NB4 (cell line): Measurements from ENCODE around the gene LRFN2.

Source experiments
- DNase-seq: peaks from one replicate; pipeline ENCODE4 v3.0.0; 2010; ENCODE audit warnings: low read depth
- H3K4me3 ChIP-seq: one replicate; pipeline ENCODE4 v1.5.1; 2011; ENCODE audit warnings: mild to moderate bottlenecking, low read depth, low read length, moderate library complexity
- MYC ChIP-seq: IDR thresholded peaks from 2 replicates; pipeline ENCODE4 v1.6.1; 2011; ENCODE audit warnings: low read depth, low read length
- POLR2A ChIP-seq: IDR thresholded peaks from 2 replicates; pipeline ENCODE4 v1.6.1; 2011; ENCODE audit warnings: mild to moderate bottlenecking; ENCODE audit not compliant: insufficient read length; ENCODE audit errors: extremely low read depth
- TF ChIP-seq, protein P1 (sequence below): IDR thresholded peaks from 2 replicates; pipeline ENCODE4 v1.6.1; 2011; ENCODE audit warnings: low read depth, low read length
- TF ChIP-seq, protein P2 (sequence below): IDR thresholded peaks from one replicate; pipeline ENCODE4 v1.5.1; 2012; ENCODE audit warnings: low read depth, low read length

LRFN2 gene

DNA sequence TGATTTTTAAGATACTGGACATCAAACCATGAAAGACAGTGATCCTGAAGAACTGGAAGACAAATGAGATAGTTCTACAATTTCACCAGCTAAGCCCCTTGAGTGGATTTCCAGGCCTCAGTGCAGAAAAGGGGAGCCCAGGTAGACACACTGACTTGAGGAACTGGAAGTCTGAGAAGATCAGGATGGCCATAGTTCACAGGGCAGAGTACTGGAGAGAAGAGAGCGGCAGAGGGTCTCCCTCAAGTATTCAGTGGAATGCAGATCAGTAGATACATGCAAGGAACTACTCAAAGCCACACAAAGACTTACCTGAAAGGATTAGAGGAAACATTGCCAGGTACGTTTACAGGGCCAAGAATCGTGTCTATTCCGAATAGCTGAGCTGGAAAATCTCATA is 224.3 kb downstream of the LRFN2 start:
- no peak overlapping the region for H3K4me3 ChIP-seq
- TF ChIP-seq POLR2A, result no peak
- TF ChIP-seq, protein P1, sequence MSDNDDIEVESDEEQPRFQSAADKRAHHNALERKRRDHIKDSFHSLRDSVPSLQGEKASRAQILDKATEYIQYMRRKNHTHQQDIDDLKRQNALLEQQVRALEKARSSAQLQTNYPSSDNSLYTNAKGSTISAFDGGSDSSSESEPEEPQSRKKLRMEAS, result no peak
- TF ChIP-seq MYC, result no peak
- TF ChIP-seq, protein P2, sequence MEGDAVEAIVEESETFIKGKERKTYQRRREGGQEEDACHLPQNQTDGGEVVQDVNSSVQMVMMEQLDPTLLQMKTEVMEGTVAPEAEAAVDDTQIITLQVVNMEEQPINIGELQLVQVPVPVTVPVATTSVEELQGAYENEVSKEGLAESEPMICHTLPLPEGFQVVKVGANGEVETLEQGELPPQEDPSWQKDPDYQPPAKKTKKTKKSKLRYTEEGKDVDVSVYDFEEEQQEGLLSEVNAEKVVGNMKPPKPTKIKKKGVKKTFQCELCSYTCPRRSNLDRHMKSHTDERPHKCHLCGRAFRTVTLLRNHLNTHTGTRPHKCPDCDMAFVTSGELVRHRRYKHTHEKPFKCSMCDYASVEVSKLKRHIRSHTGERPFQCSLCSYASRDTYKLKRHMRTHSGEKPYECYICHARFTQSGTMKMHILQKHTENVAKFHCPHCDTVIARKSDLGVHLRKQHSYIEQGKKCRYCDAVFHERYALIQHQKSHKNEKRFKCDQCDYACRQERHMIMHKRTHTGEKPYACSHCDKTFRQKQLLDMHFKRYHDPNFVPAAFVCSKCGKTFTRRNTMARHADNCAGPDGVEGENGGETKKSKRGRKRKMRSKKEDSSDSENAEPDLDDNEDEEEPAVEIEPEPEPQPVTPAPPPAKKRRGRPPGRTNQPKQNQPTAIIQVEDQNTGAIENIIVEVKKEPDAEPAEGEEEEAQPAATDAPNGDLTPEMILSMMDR, result no peak

DNA sequence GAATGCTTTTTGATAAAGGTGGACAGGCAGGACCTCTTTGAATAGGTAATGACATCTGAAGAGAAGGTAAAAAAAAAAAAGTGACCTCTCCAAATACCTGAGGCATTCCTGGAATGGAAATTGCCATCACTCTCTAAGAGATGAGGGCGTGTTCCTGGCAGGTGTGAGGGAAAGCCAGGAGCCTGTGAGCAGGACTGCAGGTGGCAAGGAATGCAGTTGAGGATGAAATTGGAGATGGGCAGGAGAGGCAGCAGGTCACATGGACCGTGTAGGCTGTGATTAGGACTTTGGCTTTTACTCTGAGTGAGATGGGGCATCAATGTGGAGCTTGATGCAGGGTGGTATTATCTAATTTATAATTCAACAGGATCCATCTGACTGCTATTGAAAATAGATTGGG is 227.4 kb downstream of the LRFN2 start:
- no peak overlapping the region for H3K4me3 ChIP-seq
- DNase-seq, result no peak
- TF ChIP-seq MYC (no peak), POLR2A (no peak)
- TF ChIP-seq, protein P2, result no peak
- TF ChIP-seq, protein P1, result no peak

More for the DNA sequence above, 224.3 kb downstream of the LRFN2 start:
- no peak for DNase-seq

DNA sequence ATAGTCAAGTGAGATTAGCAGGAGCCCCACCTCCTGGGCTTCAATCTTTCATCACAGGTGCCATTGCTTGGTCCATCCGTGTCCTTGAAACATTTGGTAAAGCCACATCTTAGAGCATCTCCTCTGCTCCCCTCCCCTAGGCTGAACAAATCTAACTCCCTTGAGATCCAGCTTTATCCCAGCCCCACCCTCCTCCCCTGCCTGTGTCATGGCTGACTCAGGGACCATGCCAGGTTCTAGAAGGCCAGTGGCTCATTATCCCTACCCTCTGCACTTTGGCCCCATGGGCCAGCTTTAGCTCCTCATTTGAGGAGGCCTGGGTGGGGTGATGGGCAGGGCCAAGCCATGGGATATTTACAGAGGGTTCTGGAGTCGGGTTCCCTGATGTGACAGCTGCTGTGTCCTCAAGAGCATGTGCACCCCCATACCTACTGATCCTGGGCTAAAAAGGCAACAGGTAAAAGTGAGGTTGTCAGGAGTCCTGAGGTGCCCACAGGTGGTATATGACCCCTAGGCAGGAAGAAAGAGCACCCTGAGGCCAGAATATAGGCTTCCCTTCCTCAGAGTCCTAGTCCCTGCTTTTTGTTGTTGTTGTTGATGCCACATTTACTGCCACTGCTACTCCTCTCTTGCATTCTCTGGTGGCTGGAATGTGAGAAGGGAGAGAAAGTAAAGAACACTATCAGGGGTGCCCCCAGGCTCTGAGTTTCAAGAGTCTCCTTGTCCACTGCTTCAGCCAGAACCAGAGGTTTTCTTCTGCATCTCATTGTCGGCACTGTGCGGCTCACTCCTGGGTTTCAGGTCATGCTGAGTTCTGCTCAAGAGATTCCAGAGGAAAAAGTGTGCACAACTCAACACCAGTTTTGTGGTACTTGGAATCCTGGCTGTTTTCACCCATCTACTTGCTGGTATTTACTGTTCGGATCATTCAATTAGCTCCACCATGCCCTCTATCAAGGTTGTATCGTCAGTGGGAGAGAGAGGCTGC is 228.4 kb downstream of the LRFN2 start:
- no peak overlapping the region for H3K4me3 ChIP-seq
- TF ChIP-seq POLR2A (no peak), MYC (no peak)
- TF ChIP-seq, protein P1, result no peak
- TF ChIP-seq, protein P2, result no peak
- DNase-seq, result no peak

DNA sequence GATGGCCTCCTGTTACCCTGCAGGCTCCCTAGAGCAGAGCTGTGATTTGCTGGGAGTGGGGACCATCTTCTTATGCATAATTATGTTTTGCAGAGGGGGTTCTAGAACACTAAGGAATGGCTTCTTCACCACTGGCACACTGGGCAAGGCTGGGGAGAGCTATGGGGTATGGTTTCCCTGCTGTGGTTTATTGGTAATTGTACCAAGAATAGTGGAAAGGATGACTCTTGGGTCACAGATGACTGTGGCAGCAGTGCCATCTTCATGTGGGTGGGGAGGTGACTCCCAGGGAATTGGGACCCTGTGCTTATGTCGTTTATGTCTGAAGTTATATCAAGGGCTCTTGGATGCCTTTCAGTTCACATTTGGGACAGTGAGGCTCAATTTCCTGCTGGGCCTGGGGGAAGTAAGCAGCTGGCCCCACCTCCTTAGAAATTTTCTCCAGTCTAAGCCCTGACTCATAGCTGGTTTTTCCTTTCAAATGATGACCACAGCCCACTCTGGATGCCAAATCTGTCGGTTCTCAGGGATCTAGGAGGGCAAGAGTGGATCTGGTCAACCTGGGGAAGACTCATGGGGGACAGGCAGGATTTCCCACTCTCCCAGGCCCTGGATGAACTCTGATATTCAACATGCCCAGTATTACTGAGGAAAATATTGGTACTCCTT is 230.8 kb downstream of the LRFN2 start:
- TF ChIP-seq MYC, result no peak
- TF ChIP-seq, protein P1, result no peak
- no peak for DNase-seq
- H3K4me3 ChIP-seq, result no peak overlapping the region

DNA sequence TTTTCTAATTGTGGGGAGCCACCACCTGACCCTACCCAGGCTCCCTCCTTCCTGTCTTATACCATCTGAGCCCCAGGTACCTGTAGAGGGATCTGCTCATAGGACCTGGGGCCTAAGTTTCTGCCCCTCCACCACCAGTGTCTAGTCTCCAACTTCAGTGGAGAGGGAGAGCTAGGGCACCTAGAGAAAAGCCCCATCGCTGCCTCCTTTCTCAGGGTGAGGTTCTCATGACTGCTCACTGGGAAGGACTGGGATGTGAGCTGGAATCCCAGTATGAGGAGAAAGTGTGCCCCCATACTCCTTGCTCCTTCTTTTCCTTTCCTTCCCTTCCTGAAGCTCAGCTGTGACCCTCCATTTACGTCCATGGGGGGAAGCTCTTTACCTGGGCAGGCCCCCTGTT is 231.6 kb downstream of the LRFN2 start:
- no peak for DNase-seq
- H3K4me3 ChIP-seq, result no peak overlapping the region
- TF ChIP-seq POLR2A (no peak), MYC (no peak)
- TF ChIP-seq, protein P2, result no peak
- TF ChIP-seq, protein P1, result no peak

DNA sequence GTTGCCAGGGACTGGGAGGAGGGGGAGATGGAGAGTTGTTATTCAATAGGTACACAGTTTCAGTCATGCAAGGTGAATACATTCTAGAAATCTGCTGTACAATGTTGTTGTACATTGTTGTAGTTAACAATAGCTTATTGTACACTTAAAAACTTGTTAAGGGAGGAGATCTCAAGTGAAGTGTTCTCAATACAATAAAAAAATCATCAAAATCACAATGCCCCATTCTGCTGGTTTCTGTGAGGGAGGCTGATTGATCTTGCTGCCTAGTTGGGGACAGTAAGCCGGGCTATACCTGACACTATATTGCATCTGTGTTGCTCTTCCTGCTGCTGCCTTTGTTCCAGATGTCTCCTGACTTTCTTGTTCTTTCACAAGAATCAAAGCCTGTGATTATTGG is 232.1 kb downstream of the LRFN2 start:
- H3K4me3 ChIP-seq, result no peak overlapping the region
- DNase-seq, result no peak
- TF ChIP-seq MYC (no peak), POLR2A (no peak)
- TF ChIP-seq, protein P2, result no peak
- TF ChIP-seq, protein P1, result no peak
